HG03108 (cell line): ENCODE data around the gene SAE1.
A peak's percentile ranks its signal among the peaks of the same experiment; 100 is the strongest.

Source experiments
- ATAC-seq: cut with Tn5 transposase; IDR thresholded peaks from one replicate; pipeline ENCODE4 v1.9.1; 2021; ENCODE audit warnings: moderate library complexity; ENCODE audit not compliant: unreplicated experiment

The SAE1 gene

GRCh38 chr19:47157431-47158321 lies 27.0 kb downstream of the SAE1 start:
- no peak for ATAC-seq

DNA sequence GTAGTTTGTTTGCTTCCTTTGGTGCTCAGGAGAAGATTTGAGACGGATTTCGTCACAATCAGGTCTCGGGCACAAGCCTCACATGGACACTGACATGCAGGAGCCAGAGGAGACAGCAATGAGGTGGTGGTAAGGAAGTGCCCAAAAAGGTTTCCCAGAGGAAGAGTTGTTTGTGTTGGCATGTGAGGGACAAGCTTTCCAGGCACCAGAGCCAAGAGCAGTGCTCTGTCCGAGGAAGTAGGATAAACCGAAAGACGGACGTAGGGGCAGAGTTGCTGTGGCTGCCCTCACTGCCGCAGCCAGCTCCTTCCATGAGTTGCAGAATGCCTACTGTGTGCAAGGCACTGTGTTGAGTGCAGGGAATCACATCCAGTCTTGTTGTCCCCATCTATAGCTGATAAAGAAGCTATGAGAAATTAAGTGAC lies 27.7 kb downstream of the SAE1 start:
- ATAC-seq, result no peak

DNA sequence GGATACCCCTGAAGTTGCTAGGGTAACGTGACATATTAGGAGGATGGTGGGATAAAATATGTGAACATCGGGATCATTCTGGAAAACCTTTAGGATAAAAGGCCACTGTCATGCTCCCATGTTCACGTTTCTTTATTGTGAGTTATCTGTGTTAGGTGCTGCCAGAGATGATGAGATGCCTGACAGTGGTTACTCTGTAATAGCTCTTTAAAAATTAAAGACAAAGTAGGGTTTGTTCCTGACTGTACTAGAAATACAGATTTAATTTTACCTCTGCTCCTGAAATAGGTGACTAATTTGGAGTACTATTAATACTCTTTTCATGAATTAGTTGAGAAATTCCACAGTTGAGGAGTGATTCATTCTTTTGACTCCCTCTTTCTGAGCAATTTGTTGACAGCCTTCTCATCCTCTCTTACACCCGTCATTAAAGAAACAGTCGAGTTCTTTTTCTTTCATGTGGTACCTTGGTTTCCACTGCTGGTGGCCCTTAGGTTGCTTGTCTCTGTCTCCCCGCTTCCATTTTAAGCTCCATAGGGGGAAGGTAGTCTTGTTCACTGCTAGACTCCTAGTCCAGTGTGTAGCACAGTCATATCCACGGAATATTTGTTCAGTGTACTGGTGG lies 28.4 kb downstream of the SAE1 start:
- ATAC-seq, result no peak

DNA sequence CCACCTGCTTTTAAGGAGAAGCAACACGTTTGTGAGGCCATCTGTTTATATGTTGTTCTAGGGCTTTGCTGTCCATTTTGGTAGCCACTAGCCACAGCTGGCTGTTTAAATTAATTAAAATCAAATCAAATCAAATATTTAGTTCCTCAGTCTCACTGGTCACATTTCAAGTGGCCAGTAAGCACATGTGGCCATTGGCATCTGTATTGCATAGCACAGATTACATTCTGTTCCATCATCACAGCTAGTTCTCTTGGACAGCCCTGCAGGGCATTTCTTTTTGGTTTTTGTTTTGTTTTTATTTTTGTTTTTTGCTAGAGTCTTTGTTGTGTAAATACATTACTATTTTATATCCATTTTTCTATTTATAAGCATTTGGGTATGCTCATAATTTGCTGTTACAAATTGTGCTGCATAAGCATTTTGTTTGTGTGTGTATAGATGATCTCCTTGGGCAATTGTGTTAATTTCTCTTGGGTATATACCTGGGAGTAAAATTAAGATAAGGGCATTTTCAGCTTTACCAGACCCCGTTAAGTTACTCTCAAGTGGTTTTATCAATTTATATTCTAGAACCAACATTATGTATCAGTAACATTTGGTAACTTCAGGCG lies 31.3 kb downstream of the SAE1 start:
- ATAC-seq, result no peak

- no peak for ATAC-seq
Observed at GRCh38 chr19:47168065-47168464, 37.4 kb downstream of the SAE1 start.

GRCh38 chr19:47172666-47173455 lies 42.2 kb downstream of the SAE1 start:
- ATAC-seq, result no peak

DNA sequence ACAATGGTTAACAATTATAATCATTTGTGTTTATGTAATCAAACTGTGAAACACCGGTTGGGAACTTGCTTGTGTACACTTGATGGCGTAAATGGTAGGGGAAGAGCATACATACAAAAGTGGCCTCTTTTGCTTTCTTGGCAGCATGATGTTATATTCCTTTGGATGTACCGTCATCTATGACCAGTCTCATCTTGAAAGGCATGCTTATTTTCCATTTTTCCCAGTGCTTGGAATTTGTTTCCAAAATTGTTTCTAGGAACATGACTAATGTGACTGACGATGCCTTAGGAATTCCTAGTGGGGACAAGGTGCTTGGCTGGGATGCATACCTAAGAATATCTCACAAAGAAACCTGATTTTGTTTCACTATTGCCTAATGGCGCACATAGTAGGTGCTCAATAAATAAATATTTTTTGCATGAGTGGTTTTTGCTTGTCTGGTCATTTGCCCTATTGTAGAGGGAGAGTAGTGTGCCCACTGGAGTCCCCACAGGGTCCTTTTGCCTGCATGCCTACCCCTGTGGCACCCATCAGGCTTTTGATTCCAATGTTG lies 45.5 kb downstream of the SAE1 start:
- no peak for ATAC-seq

DNA sequence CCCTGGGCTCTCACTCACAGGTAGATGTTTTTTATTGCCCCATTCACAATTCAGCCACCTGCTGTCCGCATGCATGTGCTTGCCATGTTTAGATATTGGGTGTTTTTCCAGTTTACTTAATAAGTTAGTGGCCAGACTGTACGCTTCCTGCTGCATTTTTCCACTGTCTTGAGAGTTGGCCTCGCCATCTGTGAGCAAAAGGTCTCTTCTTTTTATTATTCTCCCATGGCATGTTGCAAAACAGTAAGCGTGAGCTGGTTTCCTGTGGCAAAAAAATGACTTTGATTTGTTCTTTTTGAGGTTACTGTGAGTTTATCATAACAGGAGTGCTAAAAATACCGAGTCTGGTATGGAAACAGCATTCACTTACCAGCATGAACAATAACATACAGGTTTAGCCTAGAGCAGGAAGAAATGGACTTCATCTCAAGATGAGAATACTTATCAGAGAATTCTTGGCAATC lies 46.0 kb downstream of the SAE1 start:
- ATAC-seq, result no peak

DNA sequence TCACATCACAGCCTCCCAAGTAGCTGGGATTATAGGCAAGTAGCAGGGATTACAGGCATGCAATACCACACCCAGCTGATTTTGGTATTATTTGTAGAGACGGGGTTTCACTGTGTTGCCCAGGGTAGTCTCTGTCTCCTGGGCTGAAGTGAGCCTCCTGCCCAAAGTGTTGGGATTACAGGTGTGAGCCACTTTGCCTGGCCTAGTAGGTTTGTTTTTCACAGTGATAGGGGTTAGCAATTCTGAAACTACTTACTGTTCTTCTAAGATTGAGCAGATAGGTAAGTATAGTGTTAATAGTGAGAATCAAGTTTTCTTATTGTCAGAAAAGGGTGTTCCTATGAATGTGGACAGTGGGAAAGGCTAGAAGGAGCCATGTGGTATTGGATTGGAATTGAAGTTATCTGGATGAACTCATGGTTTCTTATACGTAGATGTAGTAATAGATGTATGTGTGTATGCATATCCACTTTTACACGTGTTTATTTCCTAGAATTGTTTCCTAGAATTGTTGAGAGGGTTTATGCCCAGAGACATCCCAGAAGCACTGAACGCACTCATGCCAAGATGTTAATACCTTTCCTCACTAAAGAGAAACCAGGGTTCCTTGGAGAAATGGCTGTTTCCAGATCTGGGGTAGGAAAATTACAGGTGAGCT lies 49.1 kb downstream of the SAE1 start:
- no peak for ATAC-seq

DNA sequence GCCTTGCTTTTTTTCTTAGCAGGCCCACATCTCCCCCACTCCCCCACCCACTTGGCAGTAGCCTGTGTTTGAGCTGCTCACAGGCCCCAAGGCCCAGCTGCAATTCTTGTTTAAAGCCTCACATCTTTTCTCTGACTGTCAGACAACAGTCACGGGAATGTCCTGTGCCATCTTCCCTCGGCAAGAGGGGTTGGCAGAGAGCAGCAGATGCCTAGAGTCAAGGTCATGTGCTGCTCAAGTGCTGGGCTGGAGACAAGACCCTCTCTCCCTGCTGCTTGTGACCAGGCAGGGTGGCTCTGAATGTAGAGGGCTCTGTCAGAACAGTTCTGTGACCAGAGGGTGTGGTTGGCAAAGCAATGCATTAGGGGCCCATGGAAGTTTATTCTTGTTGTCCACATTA lies 53.0 kb downstream of the SAE1 start:
- no peak for ATAC-seq

GRCh38 chr19:47186446-47187334 lies 56.1 kb downstream of the SAE1 start:
- peak; percentile 75 for ATAC-seq

GRCh38 chr19:47187335-47187655 lies 56.7 kb downstream of the SAE1 start:
- ATAC-seq, result no peak

- no peak for ATAC-seq
Observed at GRCh38 chr19:47187797-47188196, 57.2 kb downstream of the SAE1 start.

- no peak for ATAC-seq
Observed at GRCh38 chr19:47188507-47189033, 57.9 kb downstream of the SAE1 start.

DNA sequence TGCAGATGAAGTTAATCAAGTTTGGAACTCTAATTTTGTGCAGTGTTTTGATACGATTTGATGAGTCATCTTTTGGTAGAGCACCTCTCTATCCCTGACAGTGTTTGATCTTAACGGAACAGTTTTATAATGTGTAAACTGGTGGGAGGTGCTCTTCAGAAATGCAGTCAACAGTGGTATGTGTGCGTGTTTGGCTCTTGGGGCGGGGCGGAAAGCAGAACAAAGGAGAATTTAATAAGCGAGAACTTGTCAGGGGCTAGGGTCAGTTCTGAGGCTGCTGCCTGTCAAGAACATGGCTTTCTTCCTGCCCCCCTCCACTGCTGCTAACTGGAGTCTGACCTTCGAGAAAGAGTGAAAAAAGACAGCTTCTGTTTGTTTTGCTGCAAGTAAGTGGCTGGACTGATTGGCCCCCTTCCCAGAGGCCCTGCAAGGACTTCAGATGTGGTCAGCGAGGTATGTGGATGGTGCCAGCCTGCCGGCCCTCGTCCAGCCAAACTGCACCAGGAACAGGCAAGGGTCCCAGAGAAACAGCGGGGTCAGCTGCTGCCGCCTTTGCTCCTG lies 59.6 kb downstream of the SAE1 start:
- ATAC-seq, result no peak

DNA sequence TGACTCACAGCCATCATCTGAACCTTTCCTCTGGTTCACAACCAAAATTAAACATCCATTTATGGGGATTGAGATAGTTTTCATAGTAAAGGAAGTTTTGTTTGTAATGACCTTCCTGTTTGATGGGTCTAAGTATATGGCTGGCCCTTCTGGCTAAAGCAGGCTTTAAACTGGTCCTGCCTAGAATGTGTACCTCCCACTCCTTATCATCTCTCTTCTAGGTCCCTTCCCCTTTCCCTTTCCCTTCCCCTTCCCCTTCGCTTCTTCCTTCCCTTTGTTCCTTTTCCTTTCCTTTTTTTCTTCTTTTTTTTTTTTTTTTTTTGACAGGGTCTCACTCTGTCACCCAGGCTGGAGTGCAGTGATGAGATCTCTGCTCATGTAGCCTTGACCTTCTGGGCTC lies 64.8 kb downstream of the SAE1 start:
- ATAC-seq, result no peak

DNA sequence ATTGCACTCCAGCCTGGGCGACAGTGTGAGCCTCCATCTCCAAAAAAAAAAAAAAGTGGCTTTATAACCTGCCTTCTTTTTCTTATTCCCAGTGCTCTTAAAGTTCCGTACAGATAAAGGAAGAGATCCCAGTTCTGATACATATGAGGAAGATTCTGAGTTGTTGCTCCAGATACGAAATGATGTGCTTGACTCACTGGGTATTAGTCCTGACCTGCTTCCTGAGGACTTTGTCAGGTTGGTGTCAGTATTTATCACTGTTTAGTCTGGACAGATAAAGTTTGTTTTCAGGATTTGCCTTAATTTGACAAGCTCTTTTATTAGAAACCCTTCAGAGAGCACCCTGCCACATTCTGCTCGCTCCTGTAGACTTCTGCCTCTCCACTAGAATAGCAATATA lies 66.5 kb downstream of the SAE1 start:
- ATAC-seq, result no peak

DNA sequence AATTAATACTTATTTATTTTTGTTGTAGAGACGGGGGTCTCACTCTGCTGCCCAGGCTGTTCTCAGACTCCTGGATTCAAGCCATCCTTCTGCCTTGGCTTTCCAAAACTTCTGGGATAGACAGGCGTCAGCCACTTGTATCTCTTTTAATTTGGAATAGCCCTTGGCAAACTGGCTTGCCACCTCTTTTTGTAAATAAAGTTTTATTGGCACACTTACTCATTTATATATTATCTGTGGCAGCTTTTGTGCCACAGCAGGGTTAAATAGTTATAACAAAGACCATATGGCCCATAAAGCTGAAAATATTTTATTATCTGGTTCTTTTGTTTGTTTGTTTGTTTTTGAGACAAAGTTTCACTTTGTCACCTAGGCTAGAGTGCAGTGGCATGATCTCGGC lies 69.9 kb downstream of the SAE1 start:
- no peak for ATAC-seq

- ATAC-seq, result no peak
Observed at GRCh38 chr19:47203254-47203653, 72.6 kb downstream of the SAE1 start.
